Measurements from ENCODE around the gene PGAP1.
A peak's percentile ranks its signal among the peaks of the same experiment; 100 is the strongest.

The PGAP1 gene

DNA sequence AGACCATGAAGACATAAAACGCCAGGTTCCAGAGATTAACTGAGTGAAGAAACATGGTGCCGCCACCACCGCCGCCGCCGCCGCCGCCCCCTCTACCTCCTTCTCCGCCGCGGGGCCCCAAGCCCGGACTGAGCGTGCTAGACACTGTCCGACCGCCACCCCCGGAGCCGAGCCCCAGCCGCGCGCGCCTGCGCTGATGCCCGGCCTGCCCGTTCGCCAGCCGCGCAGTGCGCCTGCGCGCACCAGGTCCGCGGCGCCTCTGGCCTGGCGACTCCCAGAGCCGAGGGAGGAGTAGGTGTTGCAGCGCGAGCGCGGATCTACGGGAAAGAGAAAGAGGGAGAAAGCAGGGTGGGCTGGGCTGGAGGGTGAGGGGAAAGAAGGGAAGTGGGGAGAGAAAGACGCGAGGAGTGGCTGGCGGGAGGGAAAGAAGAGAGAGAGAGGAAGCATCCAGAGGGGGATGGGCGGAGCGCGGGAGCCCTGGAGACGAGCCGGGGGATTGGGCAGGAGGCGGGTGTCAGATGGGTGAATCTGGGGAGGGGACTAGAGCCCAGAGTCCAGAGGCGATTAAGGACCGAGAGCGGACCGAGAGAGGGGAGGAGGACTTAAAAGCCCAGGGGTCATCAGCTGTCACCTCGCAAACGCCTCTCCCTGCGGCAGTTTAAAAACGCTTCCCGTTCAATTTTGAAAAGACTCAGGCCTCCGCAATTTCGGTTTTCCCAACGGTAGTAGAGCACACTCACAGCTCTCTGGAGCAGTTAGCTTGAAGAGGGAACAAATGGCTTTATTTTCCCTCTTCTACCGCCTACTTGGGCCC lies at the start of gene PGAP1:
PGAP1 (minus strand) TSS at position 146 of the 814 bp plus-strand sequence; CDS start at position 55, 91 bp downstream.
- DNase-seq (ENCODE audit: low read depth), result peak; percentile 80

GRCh38 chr2:196974970-196975369 lies 48.5 kb upstream of the PGAP1 start:
- DNase-seq (ENCODE audit: low read depth), result no peak

DNA sequence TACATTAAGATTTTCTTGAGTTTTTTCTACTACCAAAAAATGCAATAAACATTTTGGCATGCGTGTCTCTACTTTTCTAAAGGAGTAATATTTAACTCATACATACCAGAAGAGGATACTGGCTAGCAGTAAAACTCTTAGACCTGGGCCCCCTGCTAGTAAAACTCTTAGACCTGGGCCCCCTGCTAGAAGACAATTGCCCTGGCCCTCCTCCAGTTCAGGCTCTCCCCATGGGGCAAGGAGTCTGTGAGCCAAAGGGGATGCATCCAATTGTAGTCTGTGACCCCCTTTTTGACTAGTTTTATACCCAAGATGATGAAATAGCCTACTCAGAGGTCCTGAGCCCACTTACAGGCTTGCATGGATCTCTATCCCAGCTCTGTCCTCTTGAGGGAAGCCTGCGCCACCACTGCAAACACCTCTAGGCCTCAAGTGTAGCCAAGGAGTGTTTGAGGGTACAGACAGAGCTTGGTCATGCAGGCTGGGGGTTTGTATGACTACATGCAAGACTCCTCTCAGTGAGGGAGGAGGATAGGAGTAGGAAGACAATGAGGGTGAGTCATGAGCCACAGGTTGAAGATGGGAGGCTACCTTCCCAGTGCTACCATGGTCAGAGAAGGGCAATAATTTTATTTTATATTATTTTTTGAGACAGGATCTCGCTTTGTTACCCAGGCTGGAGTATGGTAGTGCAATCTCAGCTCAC lies 45.2 kb upstream of the PGAP1 start:
- DNase-seq (ENCODE audit: low read depth), result no peak

- DNase-seq (ENCODE audit: low read depth), result peak; percentile 58
These were observed 43.6 kb upstream of the PGAP1 start for GRCh38 chr2:196970099-196970498.

DNA sequence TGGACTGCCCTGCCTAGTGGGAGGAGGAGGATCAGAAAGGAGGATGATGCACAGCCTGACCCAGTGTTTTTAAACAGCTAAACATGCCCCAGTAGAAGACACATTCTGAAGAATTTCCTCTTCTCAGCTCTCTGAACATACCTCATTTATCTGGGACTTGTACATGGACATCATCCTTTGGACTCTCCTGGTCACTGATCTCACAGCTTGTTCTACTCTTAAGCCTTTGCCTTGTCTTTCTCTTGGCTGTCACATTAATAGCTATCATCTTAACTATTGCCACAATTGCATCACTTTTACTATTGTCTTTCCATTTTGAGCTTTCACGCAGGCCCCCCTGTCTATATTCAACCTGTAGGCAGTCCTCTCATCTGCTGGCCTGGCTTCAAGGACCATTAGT lies 42.0 kb upstream of the PGAP1 start:
- DNase-seq (ENCODE audit: low read depth), result no peak

GRCh38 chr2:196967775-196968174 lies 41.3 kb upstream of the PGAP1 start:
- no peak for DNase-seq (ENCODE audit: low read depth)

DNA sequence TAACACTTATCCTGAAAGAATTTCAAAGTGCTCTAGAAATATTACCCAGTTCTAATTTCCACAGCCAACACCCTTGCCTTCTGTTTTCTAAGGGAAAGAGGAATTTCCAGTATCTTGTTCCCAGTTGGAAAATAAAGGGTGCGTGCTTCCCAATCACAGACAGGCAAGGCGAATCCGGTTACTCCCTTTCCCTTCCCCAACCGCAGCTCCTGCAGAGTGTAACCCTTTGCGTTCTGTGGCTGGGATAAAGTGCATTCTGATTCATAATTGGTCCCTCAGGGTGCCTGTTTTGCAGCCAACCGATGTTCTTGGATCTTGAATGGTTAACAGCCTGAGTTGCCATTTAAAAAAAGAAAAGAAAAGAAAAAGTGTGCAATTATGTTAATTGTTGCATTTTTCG lies 40.6 kb upstream of the PGAP1 start:
- DNase-seq (ENCODE audit: low read depth), result peak; percentile 47

DNA sequence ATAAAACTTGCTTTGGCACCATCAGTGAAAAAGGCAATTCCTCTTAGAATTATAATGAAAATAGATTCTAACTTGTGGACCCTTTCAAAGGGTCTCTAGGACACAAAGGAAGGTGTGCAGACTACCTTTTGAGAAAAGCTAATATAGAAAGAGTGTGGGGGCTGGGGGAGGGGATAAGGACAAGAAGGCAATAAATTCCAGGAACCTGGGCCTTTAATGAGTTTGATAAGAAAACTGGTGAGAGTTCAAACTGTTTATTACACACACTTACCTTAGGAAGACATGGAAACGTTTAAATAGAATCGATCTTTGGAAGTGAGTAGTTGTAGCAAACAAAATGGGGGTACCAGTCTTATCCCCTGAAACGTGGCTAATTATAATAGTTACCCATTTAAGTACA lies 39.6 kb upstream of the PGAP1 start:
- DNase-seq (ENCODE audit: low read depth), result no peak

- DNase-seq (ENCODE audit: low read depth), result no peak
These were observed 39.1 kb upstream of the PGAP1 start for GRCh38 chr2:196965651-196966050.

DNA sequence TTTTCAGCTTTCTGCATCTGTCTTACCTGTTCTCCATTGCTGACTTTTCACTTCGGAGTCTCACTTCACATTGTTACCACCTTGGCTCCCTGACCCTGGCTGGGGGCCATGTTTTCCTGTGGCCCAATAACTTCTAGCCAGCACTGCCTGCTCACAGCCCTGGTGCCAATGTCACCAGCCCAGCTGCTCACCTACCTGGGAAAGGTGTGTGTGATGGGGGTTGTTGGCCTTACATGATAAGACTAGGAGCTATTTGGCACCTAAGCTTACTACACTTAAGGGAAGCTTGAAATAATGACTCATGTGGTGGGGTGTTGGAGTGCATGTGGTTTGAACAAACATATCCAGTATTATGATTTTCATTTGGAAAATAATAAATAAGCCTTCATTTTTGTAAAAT lies 37.5 kb upstream of the PGAP1 start:
- no peak for DNase-seq (ENCODE audit: low read depth)

DNA sequence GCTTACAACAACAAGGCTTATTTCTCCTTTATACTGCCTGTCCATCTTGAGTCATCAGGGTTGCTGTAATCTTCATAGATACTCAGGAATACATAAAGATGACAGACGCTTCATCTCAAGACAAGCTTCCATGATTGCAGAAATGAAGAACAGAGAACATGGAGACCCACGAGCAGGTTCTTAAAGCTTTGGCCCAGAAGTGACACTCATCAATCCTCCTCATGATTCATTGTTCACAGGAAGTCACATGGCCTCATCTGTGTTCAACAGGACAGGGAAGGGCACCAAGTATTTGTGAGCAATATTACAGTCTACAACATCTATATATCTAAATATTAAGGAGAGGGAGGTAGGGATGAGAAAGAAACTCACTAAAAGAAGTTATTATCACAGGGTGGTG lies 36.5 kb upstream of the PGAP1 start:
- DNase-seq (ENCODE audit: low read depth), result no peak

GRCh38 chr2:196962325-196962724 lies 35.8 kb upstream of the PGAP1 start:
- no peak for DNase-seq (ENCODE audit: low read depth)

DNA sequence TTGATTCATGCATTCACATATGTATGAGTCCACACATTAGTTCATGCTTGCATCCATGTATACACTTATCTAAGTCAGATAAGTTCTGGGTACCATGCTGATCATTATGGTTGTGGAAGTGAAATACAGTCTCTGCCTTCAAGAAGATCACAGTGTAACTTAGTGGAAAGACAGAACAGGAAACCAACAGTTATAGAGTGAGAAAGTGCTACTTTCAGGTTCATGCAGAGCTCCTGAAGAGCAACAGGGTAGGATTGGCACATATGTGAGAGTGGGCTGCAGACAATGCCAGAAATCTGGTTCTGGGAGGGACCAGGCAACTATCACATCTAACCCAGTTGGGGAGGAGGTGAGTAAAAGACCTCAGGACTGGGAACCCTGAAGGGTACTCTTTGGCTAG lies 35.4 kb upstream of the PGAP1 start:
- no peak for DNase-seq (ENCODE audit: low read depth)

DNA sequence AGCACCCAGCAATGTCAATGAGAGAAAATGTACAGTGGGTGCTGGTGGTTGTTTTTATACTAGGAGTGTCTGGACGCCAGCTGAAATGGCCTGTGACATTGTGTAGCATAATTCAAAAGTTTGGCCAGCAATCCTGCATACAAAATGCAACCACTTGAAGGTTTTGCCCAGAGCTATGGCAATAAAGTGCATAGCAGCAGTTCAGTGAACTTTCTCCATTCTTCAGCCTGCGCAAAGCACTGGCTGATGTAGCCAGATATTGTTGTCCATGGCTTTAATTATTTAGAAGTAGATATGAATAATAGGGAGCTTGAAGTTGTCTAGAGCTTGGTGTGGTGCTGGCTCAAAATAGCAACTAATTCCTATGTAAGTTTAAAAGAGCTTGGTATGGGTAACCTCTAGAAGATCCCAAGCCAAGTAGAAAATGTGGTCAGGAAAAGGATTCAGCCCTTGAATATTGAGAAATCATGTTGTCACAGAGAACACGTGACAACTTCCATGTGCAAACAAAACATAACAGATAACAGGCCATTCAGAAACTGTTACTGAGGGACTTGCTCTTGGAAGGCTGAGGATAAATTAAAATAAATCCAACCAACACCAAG lies 33.3 kb upstream of the PGAP1 start:
- DNase-seq (ENCODE audit: low read depth), result peak; percentile 48

DNA sequence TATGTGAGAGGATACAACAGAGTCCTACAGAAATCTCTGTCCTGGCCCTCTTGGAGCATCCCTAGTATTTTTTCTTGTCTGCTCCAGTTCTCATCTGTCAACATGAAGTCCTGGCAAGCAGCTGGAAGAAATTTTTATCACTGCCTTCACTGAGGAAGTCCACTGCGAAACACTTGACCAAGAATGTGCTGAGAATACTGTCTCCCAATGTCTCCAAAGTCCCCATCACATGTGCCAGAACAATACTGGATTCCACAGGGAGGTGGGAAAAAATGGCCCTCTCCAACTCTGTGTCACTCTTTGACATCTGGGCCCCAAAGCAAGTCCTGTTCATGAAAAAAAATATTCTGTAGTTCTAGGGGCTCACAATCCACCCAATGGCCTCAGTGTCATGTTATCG lies 32.8 kb upstream of the PGAP1 start:
- no peak for DNase-seq (ENCODE audit: low read depth)

DNA sequence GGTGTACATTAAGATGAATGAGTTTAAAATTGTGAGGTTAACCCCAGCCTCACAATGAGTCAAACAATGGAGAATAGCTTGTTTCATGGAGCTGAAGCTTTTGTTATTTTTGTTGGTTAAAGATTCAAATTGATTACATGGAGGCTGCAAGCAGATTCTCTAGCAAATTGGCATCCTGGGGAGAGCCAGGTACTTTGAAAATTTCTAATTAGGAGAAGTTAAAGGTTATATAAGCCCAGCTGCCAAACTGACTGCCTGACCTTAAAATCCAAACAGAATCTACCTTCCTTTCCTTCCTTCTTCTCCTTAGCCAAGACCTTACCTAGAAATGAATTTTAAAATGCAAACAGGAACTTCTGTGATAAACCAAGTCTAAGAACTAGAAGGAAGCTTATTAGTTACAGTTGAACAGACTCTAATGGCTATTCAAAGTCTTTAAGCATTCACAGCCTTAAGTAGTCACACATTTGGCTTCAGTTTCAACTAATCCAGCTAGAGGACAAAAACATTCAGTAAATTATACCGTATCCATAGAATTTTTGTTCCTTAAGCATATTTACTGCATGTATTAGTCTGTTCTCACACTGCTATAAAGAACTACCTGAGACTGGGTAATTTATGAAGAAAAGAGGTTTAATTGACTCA lies 31.5 kb upstream of the PGAP1 start:
- no peak for DNase-seq (ENCODE audit: low read depth)

- DNase-seq (ENCODE audit: low read depth), result no peak
These were observed 30.9 kb upstream of the PGAP1 start for GRCh38 chr2:196957442-196957841.

DNA sequence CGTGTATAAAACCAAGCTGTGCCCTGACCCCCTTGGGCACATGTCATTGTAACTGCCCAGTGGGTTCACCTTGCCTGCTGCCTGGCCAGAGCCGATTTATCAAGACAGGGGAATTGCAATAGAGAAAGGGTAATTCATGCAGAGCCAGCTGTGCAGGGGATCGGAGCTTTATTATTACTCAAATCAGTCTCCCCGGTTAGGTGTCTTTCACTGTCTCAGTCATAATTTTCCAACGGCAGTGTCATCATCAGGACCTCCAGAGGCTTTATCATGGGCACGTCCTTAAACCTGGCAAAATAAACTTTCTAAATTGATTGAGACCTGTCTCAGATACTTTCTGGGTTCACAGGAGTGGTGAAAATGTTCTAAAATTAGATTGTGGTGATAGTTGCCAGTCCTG lies 29.6 kb upstream of the PGAP1 start:
- no peak for DNase-seq (ENCODE audit: low read depth)

GRCh38 chr2:196955036-196955435 lies 28.5 kb upstream of the PGAP1 start:
- no peak for DNase-seq (ENCODE audit: low read depth)

DNA sequence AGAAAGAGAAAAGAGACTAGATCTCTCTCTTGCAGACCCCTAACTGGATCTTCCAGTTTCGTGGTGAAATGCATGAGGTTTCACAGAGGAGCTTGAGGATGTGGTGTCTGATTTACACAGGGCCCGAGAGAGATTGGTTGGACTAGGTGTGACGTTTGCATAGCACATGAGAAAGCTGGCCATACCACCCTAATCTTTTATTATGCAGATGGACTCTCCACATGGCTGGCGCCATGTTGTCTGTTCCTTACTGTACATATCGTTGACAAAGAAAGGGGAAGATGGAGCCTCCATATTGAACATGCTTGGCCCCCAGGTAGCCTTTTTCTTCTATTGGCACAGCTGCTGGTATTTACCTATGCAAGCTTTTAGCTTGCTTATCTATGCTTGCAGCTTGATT lies 27.5 kb upstream of the PGAP1 start:
- no peak for DNase-seq (ENCODE audit: low read depth)

DNA sequence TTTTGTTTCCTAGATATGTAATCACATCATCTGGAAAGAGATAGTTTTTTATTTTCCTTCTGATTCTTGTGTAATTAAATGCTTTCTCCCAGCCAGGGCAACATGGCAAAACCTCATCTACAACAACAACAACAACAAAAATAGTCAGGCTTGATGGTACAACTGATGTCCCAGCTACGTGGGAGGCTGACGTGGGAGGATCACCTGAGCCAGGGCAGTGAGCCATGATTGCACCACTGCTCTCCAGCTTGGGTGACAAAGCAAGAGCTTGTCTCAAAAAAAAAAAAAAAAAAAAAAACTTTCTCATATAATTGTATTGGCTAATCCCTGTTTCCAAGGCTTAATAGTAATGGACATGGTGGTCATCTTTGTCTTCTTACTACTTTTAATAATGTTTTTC lies 26.4 kb upstream of the PGAP1 start:
- DNase-seq (ENCODE audit: low read depth), result no peak

DNA sequence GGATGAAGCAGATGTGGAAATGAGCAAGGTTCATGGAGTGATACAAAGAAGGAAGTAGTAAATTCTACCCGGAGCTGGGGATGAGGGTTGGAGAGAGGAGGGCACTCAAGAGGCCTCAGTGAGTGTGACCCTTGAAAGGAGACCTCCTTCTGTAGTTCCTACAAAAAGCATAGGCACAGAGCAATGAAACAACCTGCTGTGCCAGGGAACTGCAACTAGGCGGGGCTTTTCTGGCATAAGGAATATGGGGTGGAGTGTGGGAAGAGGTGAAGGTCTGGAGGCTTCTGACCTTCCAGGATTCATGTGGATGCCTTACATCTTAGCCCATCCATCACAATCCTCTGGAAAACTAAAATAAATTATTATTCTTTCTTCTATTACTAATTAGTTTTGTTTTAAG lies 25.5 kb upstream of the PGAP1 start:
- no peak for DNase-seq (ENCODE audit: low read depth)

DNA sequence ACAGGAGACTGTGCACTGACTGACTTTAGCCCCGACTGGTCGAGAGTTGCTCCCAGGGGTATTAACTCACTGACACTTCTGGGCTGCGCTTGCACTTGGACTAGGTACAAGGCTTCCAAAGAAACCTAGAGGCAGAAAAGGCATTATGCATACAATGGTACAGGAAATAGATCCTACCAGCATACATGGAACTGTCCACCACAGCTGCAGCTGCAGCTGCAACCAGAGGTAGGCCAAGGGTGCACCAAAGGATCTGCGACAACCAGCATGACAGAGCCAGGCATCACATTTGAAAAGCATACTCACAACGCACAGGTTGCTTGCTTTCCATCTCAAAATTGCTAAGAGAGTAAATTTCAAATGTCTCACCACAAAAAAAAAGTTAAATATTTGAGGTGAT lies 22.6 kb upstream of the PGAP1 start:
- no peak for DNase-seq (ENCODE audit: low read depth)

Data from stromal cell of bone marrow (primary cell).